ENCODE measurements around the gene SMYD3.

DNA sequence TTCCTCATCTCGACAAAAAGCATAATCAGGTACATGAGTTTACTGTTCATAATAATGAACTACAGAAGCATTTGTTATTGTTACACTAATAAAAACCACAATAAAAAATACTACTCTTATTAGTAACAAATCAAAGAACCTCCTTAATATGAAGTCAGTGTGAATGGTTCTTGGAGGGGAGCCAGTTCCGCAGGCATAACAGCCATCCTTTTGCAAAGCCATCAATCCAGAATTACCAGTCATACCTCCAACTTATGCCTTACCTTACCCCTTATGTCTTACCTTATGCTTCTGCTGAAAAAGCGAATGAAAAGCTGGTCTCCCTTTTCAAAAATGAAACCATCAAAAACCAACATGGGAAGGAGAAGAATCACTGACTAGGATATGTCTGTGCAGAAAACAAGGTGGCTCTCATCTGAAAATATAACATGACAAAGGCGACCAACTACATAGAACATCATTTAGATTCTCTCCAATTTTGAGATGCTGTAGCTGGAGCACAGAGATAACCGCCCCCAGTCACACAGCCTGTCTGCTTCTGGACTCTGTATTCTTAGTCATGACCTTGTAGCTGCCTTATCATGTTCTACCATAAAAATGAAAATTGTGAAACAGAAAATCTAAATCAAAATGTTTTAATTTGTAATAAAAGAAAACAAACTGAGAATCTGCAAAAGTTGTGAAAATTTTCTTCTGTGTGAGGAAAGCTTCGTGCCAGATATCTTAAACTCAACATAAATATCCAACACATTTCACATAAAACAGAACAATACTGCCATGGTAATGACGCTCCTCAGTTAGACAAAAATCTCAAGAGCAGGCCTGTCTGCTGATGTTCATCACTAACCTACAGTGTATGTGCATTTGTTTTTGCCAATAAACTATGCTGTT is 438.2 kb downstream of the SMYD3 start:
- TF ChIP-seq, protein P1, sequence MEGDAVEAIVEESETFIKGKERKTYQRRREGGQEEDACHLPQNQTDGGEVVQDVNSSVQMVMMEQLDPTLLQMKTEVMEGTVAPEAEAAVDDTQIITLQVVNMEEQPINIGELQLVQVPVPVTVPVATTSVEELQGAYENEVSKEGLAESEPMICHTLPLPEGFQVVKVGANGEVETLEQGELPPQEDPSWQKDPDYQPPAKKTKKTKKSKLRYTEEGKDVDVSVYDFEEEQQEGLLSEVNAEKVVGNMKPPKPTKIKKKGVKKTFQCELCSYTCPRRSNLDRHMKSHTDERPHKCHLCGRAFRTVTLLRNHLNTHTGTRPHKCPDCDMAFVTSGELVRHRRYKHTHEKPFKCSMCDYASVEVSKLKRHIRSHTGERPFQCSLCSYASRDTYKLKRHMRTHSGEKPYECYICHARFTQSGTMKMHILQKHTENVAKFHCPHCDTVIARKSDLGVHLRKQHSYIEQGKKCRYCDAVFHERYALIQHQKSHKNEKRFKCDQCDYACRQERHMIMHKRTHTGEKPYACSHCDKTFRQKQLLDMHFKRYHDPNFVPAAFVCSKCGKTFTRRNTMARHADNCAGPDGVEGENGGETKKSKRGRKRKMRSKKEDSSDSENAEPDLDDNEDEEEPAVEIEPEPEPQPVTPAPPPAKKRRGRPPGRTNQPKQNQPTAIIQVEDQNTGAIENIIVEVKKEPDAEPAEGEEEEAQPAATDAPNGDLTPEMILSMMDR (conservative IDR thresholded peaks at IDR 0.05; ENCODE audit: low read length) = no peak
- no peak for TF ChIP-seq EZH2phosphoT487 (IDR thresholded peaks at IDR 0.05; ENCODE audit: borderline replicate concordance)

Data from Loucy (cell line).